HG02884 (cell line): ENCODE data around the gene PARD3.
"Not testable (repeated sequence)": the region's sequence is repeated elsewhere in the genome, so short reads cannot be mapped to it uniquely, and the experiment has no call there.

Experiments
- ATAC-seq: cut with Tn5 transposase; IDR thresholded peaks from one replicate; pipeline ENCODE4 v1.9.1; 2021; ENCODE audit warnings: mild to moderate bottlenecking, moderate library complexity; ENCODE audit not compliant: unreplicated experiment

Gene PARD3

GRCh38 chr10:34655286-34656170 lies 159.6 kb downstream of the PARD3 start:
- peak; percentile 82 for ATAC-seq

GRCh38 chr10:34654211-34654610 lies 160.9 kb downstream of the PARD3 start:
- no peak for ATAC-seq

- ATAC-seq: no peak
Observed at GRCh38 chr10:34653530-34653929, 161.6 kb downstream of the PARD3 start.

GRCh38 chr10:34651416-34652195 lies 163.5 kb downstream of the PARD3 start:
- no peak for ATAC-seq

- ATAC-seq: no peak
Observed at GRCh38 chr10:34650156-34650555, 164.9 kb downstream of the PARD3 start.

GRCh38 chr10:34649385-34649784 lies 165.7 kb downstream of the PARD3 start:
- no peak for ATAC-seq

GRCh38 chr10:34648919-34649318 lies 166.2 kb downstream of the PARD3 start:
- no peak for ATAC-seq

GRCh38 chr10:34647875-34648865 lies 166.9 kb downstream of the PARD3 start:
- no peak for ATAC-seq

GRCh38 chr10:34647160-34647559 lies 167.9 kb downstream of the PARD3 start:
- ATAC-seq: no peak

GRCh38 chr10:34646331-34646730 lies 168.8 kb downstream of the PARD3 start:
- ATAC-seq: no peak

- not testable (repeated sequence) for ATAC-seq
Observed at GRCh38 chr10:34644815-34645214, 170.3 kb downstream of the PARD3 start.

GRCh38 chr10:34644224-34644623 lies 170.9 kb downstream of the PARD3 start:
- ATAC-seq: no peak

GRCh38 chr10:34643620-34644019 lies 171.5 kb downstream of the PARD3 start:
- no peak for ATAC-seq

- ATAC-seq: no peak
Observed at GRCh38 chr10:34641913-34642558, 173.1 kb downstream of the PARD3 start.

GRCh38 chr10:34641147-34641912 lies 173.8 kb downstream of the PARD3 start:
- no peak for ATAC-seq

GRCh38 chr10:34638406-34639054 lies 176.6 kb downstream of the PARD3 start:
- ATAC-seq: peak; percentile 54

- ATAC-seq: peak; percentile 75
Observed at GRCh38 chr10:34637418-34637911, 177.6 kb downstream of the PARD3 start.

- ATAC-seq: no peak
Observed at GRCh38 chr10:34635111-34635510, 180.0 kb downstream of the PARD3 start.

GRCh38 chr10:34633374-34633773 lies 181.7 kb downstream of the PARD3 start:
- ATAC-seq: no peak
